GM12801 (cell line): Measurements from ENCODE around the gene PLCL2.

Source experiments
- TF ChIP-seq, protein P1 (sequence below): IDR thresholded peaks from one replicate; pipeline ENCODE4 v1.5.1; 2011; ENCODE audit warnings: control low read depth; ENCODE audit not compliant: insufficient read length; ENCODE audit errors: extremely low read depth

PLCL2 gene

GRCh38 chr3:17133632-17134545 lies 249.1 kb downstream of the PLCL2 start:
- TF ChIP-seq, protein P1, sequence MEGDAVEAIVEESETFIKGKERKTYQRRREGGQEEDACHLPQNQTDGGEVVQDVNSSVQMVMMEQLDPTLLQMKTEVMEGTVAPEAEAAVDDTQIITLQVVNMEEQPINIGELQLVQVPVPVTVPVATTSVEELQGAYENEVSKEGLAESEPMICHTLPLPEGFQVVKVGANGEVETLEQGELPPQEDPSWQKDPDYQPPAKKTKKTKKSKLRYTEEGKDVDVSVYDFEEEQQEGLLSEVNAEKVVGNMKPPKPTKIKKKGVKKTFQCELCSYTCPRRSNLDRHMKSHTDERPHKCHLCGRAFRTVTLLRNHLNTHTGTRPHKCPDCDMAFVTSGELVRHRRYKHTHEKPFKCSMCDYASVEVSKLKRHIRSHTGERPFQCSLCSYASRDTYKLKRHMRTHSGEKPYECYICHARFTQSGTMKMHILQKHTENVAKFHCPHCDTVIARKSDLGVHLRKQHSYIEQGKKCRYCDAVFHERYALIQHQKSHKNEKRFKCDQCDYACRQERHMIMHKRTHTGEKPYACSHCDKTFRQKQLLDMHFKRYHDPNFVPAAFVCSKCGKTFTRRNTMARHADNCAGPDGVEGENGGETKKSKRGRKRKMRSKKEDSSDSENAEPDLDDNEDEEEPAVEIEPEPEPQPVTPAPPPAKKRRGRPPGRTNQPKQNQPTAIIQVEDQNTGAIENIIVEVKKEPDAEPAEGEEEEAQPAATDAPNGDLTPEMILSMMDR = no peak

- TF ChIP-seq, protein P1 = no peak
These were observed 250.9 kb downstream of the PLCL2 start for GRCh38 chr3:17135696-17136095.

GRCh38 chr3:17136136-17136721 lies 251.5 kb downstream of the PLCL2 start:
- TF ChIP-seq, protein P1 = no peak

DNA sequence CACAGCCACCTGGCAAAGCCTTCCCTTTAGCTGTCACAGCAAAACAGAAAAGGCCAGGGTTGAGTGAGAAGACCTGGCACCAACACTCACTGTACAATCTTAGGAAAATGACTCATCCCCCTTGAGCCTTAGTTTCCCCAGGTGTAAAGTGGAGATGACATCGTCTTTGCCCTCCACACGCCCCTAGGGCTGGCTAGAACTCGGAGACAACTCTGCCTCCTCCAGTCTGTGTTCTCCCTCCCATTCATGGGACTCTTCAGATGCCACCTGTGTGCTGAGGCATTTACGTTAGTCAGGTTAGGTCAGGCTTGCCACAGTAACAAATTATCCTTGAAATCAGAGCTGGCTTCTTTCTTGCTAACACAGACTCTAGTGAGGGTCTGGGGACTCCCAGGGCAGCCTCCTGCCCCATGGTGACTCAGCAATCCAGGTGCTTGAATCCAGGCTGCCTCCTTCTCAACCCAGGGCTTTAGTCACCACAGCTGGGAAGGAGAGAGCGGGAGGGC lies 252.6 kb downstream of the PLCL2 start:
- TF ChIP-seq, protein P1 = no peak

DNA sequence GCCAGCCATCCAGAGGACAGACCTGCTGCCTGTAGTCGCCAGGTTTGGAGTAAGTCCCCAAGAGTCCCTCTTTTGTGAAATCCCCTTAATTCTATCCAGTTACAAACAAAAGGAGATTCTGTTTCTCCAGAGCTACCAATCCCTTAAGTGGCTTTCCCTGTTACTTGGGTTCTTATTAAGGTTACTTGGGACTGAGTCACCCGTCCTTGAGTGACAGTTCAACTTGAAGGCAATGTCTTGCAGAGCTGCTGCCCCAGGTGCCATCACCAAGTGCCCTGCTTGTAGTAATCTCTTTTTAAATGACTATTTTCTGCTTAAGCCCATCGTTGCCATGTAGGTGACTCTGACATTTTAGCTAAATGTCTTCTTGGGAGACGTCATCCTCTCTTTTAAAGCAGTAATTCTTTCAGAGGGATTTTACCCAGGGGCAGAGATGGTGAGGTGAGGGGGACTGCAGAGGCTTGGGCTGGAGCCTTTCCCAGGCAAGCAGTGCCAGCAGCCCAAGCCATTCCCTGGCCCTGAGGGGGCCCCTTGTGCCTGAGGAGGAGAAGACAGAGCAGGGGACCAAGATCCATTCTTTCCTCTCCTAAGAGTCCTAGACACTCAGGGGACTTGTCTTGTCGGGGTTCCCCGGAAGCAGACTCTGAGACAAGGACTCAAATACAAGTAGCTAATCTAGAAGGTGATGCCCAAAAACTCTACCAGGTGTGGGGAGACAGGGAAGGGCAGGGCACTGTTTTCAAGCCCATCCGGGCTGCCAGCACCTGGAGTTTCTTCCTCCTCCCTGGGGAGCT lies 253.7 kb downstream of the PLCL2 start:
- TF ChIP-seq, protein P1 = no peak
